ENCODE measurements around the gene RBCK1.

DNA sequence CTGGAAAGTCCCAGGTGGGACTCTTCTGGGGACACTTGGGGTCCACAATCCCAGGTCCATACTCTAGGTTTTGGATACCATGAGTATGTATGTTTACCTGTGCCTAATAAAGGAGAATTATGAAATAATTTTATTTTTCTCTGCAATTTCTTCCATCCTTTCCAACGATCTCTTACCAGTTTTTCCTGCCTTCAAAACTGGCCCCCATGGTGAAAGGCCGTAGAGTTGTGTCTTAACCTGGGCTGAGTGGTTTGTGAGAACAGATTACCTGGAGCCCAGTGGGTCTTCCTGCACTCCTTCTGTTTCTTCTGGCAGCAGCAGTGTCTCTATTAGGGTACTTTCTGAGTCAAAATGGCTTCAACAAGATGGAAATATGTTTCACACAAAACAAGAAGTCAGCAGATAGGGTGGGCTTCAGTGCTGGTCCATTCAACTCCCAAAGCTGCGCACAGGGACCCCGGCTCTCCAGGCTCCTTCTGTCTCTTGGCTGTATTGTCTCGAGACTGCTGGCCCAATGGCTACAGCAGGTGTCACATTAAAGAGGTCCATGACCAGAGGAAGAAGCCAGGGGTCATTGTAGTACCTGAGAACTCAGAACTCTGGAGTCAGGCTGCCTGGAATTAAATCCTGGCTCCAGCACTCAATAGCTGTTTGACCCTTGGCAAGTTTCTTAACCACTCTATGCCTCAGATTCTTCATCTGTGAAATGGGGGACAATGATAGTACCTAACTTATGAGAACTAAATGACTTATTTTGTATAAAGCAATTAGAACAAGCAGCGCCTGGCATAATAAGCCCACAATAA lies 10.5 kb upstream of the RBCK1 start:
- TF ChIP-seq, protein P1, sequence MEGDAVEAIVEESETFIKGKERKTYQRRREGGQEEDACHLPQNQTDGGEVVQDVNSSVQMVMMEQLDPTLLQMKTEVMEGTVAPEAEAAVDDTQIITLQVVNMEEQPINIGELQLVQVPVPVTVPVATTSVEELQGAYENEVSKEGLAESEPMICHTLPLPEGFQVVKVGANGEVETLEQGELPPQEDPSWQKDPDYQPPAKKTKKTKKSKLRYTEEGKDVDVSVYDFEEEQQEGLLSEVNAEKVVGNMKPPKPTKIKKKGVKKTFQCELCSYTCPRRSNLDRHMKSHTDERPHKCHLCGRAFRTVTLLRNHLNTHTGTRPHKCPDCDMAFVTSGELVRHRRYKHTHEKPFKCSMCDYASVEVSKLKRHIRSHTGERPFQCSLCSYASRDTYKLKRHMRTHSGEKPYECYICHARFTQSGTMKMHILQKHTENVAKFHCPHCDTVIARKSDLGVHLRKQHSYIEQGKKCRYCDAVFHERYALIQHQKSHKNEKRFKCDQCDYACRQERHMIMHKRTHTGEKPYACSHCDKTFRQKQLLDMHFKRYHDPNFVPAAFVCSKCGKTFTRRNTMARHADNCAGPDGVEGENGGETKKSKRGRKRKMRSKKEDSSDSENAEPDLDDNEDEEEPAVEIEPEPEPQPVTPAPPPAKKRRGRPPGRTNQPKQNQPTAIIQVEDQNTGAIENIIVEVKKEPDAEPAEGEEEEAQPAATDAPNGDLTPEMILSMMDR (IDR thresholded peaks at IDR 0.05) = no peak
- TF ChIP-seq EZH2 (IDR thresholded peaks at IDR 0.05; ENCODE audit: borderline replicate concordance, insufficient read depth, low read depth, low read length, poor library complexity, severe bottlenecking) = no peak

All from B cell (primary cell).